Small intestine (tissue), 7 donors: ENCODE data around the gene AGRN. TPM values are rescaled to one million over a fixed set of nuclear protein-coding genes. Genes with fewer than 3 reads are reported as not detected.

Experiments used
- DNase-seq, 2 donors: peaks; one replicate each; pipeline versions ENCODE4 v3.0.0 to v3.0.0-alpha.2; 2013
- FAIRE-seq: peaks from 2 replicates; lab custom pipeline; 2012; peaks lifted over from hg19 to GRCh38; lab: Jason Lieb, UNC
- H3K27ac ChIP-seq, 3 donors: one replicate each; pipeline ENCODE4 v1.5.1; 2013; ENCODE audit warnings: low read length in 2 of 3, mild to moderate bottlenecking in 2 of 3, control low read depth in 1 of 3, inconsistent platforms in 1 of 3, low read depth in 1 of 3, moderate library complexity in 1 of 3
- H3K27me3 ChIP-seq, 3 donors: one replicate each; pipeline ENCODE4 v1.6.1; 2013; ENCODE audit warnings: low read length in 3 of 3, inconsistent platforms in 1 of 3; ENCODE audit not compliant: control insufficient read depth in 3 of 3, insufficient read depth in 3 of 3
- H3K36me3 ChIP-seq, 3 donors: one replicate each; pipeline ENCODE4 v1.6.1; 2013; ENCODE audit warnings: low read length in 3 of 3, inconsistent platforms in 1 of 3, low read depth in 1 of 3, mild to moderate bottlenecking in 1 of 3, moderate library complexity in 1 of 3; ENCODE audit not compliant: control insufficient read depth in 3 of 3, insufficient read depth in 2 of 3
- H3K4me1 ChIP-seq, 3 donors: one replicate each; pipeline ENCODE4 v1.6.1; 2013; ENCODE audit warnings: low read length in 2 of 3, inconsistent platforms in 1 of 3, low read depth in 1 of 3, mild to moderate bottlenecking in 1 of 3, moderate library complexity in 1 of 3; ENCODE audit not compliant: control insufficient read depth in 3 of 3, insufficient read depth in 2 of 3
- H3K4me3 ChIP-seq, 3 donors: one replicate each; pipeline ENCODE4 v1.5.1; 2013; ENCODE audit warnings: low read length in 3 of 3, control low read depth in 1 of 3, inconsistent platforms in 1 of 3, low read depth in 1 of 3, mild to moderate bottlenecking in 1 of 3, moderate library complexity in 1 of 3
- H3K9me3 ChIP-seq, 2 donors: one replicate each; pipeline ENCODE4 v1.6.1; 2013; ENCODE audit warnings: low read depth in 1 of 2, low read length in 1 of 2; ENCODE audit not compliant: control insufficient read depth in 2 of 2, insufficient read depth in 1 of 2
- WGBS, 3 donors: extraction: QIAGEN DNeasy Blood & Tissue Kit; methylation state at CpG; one replicate each; pipeline ENCODE4 v1.1.7; 2013; 5-methylcytosine and 5-hydroxymethylcytosine counted together
- polyA plus RNA-seq, 4 donors: library from polyadenylated mRNA; stranded (reverse) in 3 of 4; unstranded in 1 of 4; fragments of 200-250 nt in 3 of 4; fragments of 120-200 nt in 1 of 4; gene quantifications; one replicate each; pipeline versions ENCODE4 v1.2.1 to v1.2.3, GENCODE V29; 2013
- donor health status: healthy with polysubstance abuse.
- donor health status: control.
- donor health status: control.
- donor health status: Bipolar disorder and iron deficiency.
- donor health status: healthy.

Gene AGRN
- polyA plus RNA-seq, 4 donors: 13.2 to 104 (median 19.9) TPM

DNA sequence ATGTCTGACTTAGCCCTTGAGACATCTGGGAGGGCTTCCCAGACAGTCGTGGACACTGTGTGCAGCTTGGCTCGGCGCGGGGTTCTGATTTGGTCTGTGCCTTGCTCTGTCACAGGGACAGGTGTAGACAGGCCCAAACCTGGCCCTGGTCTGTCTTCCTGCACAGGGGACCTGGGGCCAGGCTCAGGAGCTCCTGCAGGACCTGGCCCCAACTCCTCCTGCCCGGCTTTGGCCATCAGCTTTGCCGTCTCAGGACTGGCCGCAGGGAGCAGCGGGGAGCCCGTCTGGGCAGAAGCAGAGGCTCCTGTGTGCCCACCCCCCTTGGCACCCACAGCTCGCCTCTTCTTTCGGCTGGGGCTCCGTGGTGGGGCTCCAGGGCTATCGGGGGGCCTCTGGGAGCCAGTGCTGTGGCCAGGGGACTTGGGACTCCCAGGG lies 39.8 kb upstream of the AGRN start:
- no peak overlapping the region for H3K27ac ChIP-seq
- peaks cover 0 to 48% (median 5%) of the 10 kb centered on the region in 3 donors for H3K27me3 ChIP-seq
- WGBS, 3 donors: 72 to 78% (median 77%) methylated on average over 13 of the region's 13 CpGs
- H3K36me3 ChIP-seq: no peaks in the 10 kb centered on the region
- H3K9me3 ChIP-seq: peaks cover 0 to 3% of the 10 kb centered on the region in 2 donors
- FAIRE-seq (no peak), DNase-seq (no peak)
- H3K4me1 ChIP-seq: no peaks in the 10 kb centered on the region
- no peak overlapping the region for H3K4me3 ChIP-seq

DNA sequence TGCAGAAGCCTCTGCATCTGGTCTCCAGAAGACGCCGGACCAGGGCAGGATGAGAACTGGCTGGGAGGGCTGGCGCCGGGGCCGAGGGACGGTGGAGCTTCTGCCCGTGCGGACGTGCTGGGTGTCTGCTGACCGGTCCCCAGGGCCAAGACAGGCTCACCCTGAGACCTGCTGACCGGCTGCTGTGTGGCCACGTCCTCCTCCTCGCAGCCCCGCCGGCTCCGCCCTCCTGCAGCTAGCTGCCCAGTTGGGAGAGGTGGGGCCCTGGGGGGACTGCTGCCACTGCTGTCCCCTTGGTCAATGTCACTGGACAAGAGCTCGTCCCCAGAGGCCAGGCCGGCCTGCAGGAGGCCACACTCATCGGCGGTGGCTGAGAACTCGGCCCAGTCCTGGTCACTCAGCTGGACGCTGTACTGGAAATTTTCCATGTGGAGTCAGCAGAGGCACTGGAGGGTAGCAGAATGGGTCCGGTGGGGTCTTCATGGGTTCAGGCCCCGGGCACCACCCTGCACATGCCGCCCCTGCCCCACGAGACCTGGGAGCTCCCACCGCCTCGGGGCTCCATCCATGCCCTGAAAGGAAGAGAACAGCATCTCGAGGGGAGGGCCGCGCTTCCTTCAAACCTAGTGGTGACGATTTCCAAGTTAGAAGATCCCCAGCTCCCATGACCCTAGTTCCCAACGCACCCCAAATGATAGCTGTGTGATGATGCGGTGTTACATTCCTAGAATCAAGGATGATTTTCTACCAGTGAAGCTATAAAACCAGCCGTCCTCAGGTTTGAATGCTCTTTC lies 39.1 kb upstream of the AGRN start:
- H3K4me1 ChIP-seq: no peaks in the 10 kb centered on the region
- H3K4me3 ChIP-seq: no peak overlapping the region
- DNase-seq: no peak
- FAIRE-seq: no peak
- no peak overlapping the region for H3K27ac ChIP-seq
- H3K36me3 ChIP-seq: no peaks in the 10 kb centered on the region
- peaks cover 0 to 3% of the 10 kb centered on the region in 2 donors for H3K9me3 ChIP-seq
- peaks cover 0 to 47% (median 5%) of the 10 kb centered on the region in 3 donors for H3K27me3 ChIP-seq
- 72 to 74% (median 73%) methylated on average over 31 to 35 of the region's 35 CpGs for WGBS, 3 donors

DNA sequence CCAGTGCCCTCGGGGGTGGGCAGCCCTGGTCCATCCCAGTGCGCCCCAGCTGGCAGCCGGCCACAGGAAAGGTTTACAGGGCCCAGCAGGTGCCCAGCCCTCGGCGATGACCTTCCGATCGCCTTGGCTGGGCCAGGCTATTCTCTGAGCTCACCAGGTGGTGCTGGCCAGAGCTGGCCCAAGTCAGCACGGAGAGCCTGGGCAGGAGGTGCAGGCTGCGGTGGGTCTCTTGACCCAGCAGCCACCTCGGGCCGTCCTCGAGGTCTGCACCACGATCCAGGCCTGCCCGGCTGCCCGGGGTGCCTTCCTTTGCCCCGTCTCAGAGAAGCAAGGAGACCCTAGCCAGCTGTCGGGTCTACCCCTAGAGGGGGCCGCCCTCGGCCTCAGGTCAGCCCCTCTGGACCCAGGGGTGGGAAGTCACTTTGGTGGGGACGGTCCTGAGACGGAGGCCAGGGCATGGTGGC lies 38.4 kb upstream of the AGRN start:
- 59 to 75% (median 64%) methylated on average over 20 to 21 of the region's 21 CpGs for whole genome bisulfite sequencing, 3 donors
- Histone ChIP-seq H3K27ac (no peak overlapping the region), H3K4me1 (no peaks in the 10 kb centered on the region), H3K36me3 (no peaks in the 10 kb centered on the region), H3K27me3 (peaks cover 0 to 51% (median 5%) of the 10 kb centered on the region in 3 donors), H3K4me3 (no peak overlapping the region), H3K9me3 (peaks cover 0 to 3% of the 10 kb centered on the region in 2 donors)
- FAIRE-seq: no peak
- no peak for DNase-seq

DNA sequence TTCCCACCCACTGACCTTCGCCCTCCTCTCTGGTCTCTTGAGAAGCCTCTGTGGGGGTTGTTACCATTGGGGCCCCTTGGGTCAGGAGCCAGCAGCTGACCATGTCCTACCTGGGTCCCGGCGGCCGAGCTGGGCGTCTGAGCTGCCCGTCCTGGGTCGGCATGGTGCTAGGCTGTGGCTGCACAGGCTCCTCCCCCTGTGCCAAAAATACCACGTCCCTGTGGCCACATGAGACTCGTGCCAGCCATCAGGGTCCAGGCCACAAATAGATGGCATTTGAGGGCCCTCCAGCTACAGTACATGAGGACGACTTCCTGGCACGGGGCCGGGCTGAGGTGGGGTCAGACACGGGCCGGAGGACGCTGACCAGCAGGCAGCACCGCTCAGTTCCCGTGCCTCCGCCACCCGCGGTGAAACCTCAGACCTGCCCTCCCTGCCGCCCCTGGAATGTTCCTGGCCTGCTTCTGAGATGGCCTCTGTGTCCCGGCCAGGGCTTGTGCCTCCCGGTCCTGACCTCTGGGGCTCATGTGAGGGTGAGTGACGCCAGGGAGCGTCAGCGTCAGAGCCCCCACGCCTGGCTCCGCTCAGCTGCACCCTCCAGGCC lies 37.9 kb upstream of the AGRN start, which contains the start of gene PERM1:
Gene PERM1, minus strand, starts transcription at position 139 of the 604 bp plus-strand sequence. CDS start 1,064 bp downstream, outside the sequence.
- Histone ChIP-seq H3K4me3 (no peak within 1 kb of the TSS), H3K27ac (no peak within 1 kb of the TSS), H3K36me3 (no peaks in the 10 kb centered on the region), H3K4me1 (no peaks in the 10 kb centered on the region), H3K9me3 (peaks cover 0 to 3% of the 10 kb centered on the region in 2 donors), H3K27me3 (peaks cover 0 to 53% (median 5%) of the 10 kb centered on the region in 3 donors)
- FAIRE-seq (no peak), DNase-seq (no peak)
- 44 to 59% (median 47%) methylated on average over 25 to 28 of the region's 28 CpGs for WGBS, 3 donors

DNA sequence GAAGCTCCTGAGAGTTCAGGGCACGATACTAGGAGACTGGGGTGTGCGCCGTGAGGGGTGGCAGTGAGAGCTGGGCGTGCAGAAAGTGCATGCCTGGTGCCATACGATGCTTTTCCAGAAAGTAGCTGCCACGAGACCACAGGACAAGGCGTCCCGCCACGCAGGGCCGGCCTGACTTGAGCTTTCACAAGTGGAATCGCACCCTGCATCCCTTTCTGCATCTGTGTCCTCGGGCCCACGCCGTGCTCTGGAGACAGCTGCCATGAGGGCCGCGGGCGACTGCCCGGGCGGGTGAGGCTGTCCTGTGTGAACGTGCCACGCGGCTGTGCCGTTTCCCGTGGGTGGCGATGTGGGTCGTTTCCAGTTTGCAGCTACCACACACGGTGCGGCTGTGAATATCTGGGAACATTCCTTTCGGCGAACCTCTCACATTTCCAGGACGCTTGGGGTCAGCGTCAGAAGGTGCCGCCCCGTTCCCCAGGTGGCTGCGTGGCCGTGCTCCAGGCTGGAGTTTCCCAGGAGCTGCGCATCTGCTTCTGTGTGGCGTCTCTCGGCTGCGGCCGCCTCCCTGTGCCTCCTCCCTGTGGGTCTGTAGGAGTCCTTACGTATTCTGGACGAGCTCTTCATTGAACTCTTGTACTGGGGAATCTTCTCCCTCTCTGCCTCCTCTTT lies 37.0 kb upstream of the AGRN start:
- WGBS, 3 donors: 75 to 82% (median 80%) methylated on average over 42 to 43 of the region's 43 CpGs
- FAIRE-seq (no peak), DNase-seq (no peak)
- Histone ChIP-seq H3K27me3 (peaks cover 0 to 53% (median 5%) of the 10 kb centered on the region in 3 donors), H3K27ac (no peak overlapping the region), H3K4me3 (no peak overlapping the region), H3K36me3 (no peaks in the 10 kb centered on the region), H3K9me3 (peaks cover 0 to 3% of the 10 kb centered on the region in 2 donors), H3K4me1 (no peaks in the 10 kb centered on the region)

DNA sequence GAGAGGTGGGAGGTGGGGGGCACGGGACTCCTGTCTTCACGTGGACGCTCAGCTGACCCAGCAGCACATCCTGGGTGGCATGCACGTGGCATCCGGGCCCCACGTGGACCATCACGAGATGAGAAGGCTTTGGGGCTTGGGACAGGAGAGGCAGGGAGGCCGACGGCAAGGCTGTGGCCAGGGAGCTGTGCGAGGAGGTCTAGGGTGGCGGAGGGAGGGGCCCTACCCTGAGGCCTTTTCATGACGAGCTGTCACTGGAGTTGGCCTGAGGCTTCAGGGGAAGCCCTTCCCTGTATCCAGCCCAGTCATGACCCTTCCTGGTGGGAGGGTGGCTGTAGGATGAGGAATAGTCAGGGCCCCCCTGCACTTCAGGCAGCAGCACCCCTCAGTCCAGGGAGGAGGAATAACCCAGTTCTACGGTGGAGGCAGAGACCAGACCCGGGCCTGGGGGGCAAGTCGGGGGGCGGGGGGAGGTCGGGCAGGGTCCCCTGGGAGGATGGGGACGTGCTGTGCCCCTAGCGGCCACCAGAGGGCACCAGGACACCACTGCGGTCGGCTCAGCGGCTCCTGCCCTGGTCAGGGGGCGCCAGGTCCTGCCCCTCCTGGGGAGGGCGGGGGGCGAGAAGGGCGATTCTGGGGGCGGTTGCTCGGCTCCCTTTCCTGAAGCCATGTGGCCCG lies 36.0 kb upstream of the AGRN start:
- FAIRE-seq: no peak
- Histone ChIP-seq H3K4me1 (no peaks in the 10 kb centered on the region), H3K9me3 (no peaks in the 10 kb centered on the region), H3K27ac (no peak overlapping the region), H3K27me3 (peaks cover 0 to 53% (median 5%) of the 10 kb centered on the region in 3 donors), H3K4me3 (no peak overlapping the region), H3K36me3 (no peaks in the 10 kb centered on the region)
- DNase-seq: peak; percentile 20 to 61
- WGBS, 3 donors: 16 to 20% (median 18%) methylated on average over 23 to 29 of the region's 29 CpGs

DNA sequence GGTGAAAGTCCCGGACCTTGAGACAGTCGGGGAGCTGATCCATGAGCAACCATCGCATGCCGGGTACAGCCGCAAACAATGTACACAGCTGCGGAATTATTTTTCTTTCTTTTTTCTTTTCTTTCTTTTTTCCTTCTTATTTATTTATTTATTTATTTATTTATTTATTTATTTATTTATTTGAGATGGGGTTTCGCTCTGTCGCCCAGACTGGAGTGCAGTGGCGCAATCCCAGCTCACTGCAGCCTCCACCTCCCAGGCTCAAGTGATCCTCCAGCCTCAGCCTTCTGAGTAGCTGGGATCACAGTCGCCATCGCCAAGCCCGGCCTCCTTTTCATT lies 35.5 kb upstream of the AGRN start:
- H3K9me3 ChIP-seq: no peaks in the 10 kb centered on the region
- peaks cover 0 to 54% (median 5%) of the 10 kb centered on the region in 3 donors for H3K27me3 ChIP-seq
- H3K4me1 ChIP-seq: no peaks in the 10 kb centered on the region
- H3K4me3 ChIP-seq: no peak overlapping the region
- no peaks in the 10 kb centered on the region for H3K36me3 ChIP-seq
- H3K27ac ChIP-seq: no peak overlapping the region
- FAIRE-seq (no peak), DNase-seq (peak in 1 of 2 donors; percentile 13)
- WGBS, 3 donors: 42 to 53% (median 53%) methylated on average over 12 of the region's 12 CpGs

DNA sequence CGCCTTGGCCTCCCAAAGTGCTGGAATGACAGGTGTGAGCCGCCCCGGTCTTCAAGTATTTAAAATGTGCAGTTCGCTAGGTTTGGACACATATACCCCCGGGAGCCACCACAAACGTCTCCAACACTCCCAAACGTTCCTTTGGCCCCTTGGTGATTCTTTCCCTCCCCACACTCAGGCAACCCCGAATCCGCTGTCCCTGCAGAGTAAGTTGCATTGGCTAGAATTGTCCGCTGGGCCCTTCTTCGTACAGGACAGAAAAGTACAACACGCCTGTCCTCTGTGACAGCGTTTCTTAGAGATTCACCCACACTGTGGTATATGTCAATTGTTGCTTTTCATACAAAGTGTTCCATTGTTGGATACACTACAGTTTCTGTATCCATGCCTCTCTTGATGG lies 34.8 kb upstream of the AGRN start:
- H3K4me1 ChIP-seq: no peaks in the 10 kb centered on the region
- DNase-seq: no peak
- WGBS, 3 donors: 73 to 78% (median 77%) methylated on average over 13 of the region's 13 CpGs
- no peaks in the 10 kb centered on the region for H3K9me3 ChIP-seq
- no peaks in the 10 kb centered on the region for H3K36me3 ChIP-seq
- H3K4me3 ChIP-seq: no peak overlapping the region
- peaks cover 0 to 56% (median 5%) of the 10 kb centered on the region in 3 donors for H3K27me3 ChIP-seq
- FAIRE-seq: no peak
- no peak overlapping the region for H3K27ac ChIP-seq
